Hepatocyte (in vitro differentiated cells): Measurements from ENCODE around the gene GDPD4.

Experiments used
- CTCF ChIP-seq: fragments of 200-600 bp; sonication (generic); IDR thresholded peaks from 2 replicates; pipeline ENCODE4 v1.5.1; 2016; ENCODE audit warnings: antibody characterized with exemption, mild to moderate bottlenecking; ENCODE audit not compliant: poor library complexity
- EZH2 ChIP-seq: fragments of 200-600 bp; sonication (generic); IDR thresholded peaks from 2 replicates; pipeline ENCODE4 v1.6.1; 2016; ENCODE audit warnings: antibody characterized with exemption, mild to moderate bottlenecking, borderline replicate concordance
- EZH2phosphoT487 ChIP-seq: fragments of 200-600 bp; sonication (generic); IDR thresholded peaks from one replicate; pipeline ENCODE4 v1.6.1; 2018; ENCODE audit warnings: antibody characterized with exemption, mild to moderate bottlenecking, low read depth, moderate library complexity; ENCODE audit not compliant: unreplicated experiment, severe bottlenecking

GRCh38 chr11:77211594-77212251 is 89.8 kb downstream of the GDPD4 start:
- no peak for TF ChIP-seq CTCF
- no peak for TF ChIP-seq EZH2phosphoT487
- TF ChIP-seq EZH2 = no peak
